HG03378 (cell line): ENCODE measurements around the gene RPUSD2.
"Not testable (repeated sequence)": the region's sequence is repeated elsewhere in the genome, so short reads cannot be mapped to it uniquely, and the experiment has no call there.

ENCODE experiments used
- ATAC-seq: cut with Tn5 transposase; IDR thresholded peaks from one replicate; pipeline ENCODE4 v1.9.1; 2021; ENCODE audit warnings: mild to moderate bottlenecking, moderate library complexity; ENCODE audit not compliant: unreplicated experiment

RPUSD2 gene

DNA sequence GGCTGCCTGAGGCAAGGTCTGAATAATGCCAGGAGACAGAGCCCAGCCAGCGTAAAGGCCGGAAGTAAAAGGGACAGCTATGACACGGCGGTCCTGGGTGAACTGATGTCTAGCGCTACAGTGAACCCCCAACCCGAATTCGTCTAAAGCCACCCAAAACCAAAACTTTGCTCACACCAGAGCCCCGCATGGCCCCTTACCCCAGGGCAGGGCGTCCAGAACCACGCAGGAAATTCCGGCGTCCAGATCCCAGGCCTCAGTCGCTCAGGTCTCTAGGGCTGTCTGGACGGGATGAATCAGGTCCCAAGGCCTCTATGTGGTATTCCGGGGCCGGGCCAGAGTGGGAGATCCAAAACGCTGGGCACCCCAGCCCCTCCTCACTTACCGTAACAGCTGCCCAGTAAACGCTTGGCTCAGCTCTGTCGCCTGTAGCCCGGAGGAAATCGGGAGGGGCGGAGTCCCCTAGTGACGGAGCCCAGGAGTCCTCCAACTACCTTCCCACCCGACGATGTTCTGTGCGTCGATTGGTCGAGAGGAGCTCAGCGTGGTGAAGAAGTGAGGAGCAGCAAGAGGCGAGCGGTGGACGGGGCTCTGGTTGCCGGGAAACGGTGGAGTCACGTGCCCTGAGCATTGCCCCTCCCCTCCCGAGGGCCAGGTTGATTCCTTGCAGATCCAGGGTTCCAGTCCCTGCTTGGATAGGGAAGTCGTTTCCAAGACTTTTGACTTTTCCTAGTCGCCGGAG is 4.3 kb upstream of the RPUSD2 start, which contains the start of gene CCDC32:
Gene CCDC32, minus strand, starts transcription at position 452 of the 742 bp plus-strand sequence. CDS start 2,027 bp downstream, outside the sequence.
- peak; percentile 81 for ATAC-seq

DNA sequence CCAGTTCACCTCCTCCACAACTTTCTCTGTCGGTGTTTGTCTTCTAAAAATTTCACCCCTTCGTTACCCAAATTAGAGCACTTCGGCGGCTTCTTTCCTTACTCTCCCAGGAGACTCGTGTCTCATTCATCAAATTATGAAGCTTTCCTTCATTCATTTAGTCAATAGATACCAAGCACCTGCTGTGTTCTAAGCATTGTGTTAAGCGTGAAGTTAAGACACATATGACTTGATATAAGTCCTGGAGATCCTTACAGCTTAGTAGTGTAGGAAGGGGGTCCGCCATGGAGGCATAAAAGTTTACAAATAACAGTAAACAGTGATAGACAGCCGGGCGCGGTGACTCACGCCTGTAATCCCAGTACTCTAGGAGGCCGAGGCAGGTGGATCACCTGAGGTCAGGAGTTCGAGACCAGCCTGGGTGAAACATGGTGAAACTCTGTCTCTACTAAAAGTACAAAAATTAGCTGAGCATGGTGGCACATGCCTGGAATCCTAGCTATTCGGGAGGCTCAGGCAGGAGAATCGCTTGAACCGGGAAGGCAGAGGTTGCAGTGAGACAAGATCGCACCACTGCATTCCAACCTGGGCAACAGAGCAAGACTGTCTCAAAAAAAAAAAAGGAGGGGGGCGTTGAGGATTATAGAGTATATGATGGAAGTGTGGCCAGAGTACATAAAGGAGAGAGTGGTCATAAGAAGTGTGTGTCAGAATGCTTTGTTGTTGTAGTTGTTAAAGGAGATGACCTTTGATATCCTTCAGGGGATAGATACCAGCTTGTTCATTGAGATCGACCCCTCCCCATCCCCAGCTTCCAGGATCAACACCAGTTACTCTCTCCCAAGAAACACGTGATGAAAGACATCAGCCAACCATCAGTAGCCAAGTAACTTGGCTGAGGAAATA is 3.5 kb upstream of the RPUSD2 start:
- no peak for ATAC-seq

GRCh38 chr15:40567111-40567510 is 2.0 kb upstream of the RPUSD2 start:
- no peak for ATAC-seq

DNA sequence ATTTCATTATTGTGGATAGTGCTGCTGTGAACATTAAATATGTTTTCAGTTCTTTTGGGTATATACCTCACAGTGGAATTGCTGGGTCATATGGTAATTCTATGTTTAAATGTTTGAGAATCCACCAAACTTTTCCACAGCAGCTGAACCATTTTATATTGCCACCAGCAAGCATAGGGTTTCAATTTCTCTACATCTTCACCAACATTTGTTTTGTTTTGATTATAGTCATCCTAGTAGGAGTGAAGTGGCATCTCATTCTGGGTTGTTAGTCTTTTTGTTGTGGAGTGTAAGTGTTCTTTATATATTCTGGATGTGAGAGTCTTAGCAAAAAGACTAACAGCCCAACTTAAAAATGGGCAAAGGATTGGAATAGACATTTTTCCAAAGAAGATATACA is 6.0 kb downstream of the RPUSD2 start:
- no peak for ATAC-seq

DNA sequence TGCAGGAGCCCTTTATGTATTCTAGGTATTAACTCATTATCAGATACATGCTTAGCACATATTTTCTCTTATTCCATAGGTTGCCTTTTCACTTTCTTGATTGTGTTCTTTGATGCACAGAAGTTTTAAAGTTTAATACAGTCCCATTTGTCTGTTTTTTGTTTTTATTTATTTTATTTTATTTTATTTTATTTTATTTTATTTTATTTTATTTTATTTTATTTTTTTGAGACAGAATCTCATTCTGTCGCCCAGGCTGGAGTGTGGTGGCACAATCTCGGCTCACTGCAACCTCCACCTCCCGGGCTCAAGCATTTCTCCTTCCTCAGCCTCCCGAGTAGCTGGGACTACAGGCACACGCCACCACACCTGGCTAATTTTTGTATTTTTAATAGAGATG is 7.8 kb downstream of the RPUSD2 start:
- not testable (repeated sequence) for ATAC-seq

DNA sequence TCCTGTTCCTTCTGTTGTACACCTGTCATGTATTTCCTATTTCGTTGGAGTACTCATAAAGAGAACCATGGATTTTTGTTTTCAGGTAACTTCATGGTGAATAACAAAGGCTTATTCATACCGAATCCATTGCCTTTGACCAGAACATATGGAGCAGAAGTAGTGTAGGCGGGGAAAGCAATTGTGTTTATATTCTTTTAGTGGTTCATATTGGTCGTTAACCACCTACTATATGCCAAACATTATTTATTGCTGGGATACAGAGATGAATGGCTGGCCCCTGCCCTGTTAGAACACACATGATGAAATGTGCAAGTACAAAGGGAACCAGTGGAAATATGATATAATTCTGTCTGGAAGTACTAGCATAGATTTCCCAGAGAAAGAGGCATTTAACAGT is 9.8 kb downstream of the RPUSD2 start:
- no peak for ATAC-seq

DNA sequence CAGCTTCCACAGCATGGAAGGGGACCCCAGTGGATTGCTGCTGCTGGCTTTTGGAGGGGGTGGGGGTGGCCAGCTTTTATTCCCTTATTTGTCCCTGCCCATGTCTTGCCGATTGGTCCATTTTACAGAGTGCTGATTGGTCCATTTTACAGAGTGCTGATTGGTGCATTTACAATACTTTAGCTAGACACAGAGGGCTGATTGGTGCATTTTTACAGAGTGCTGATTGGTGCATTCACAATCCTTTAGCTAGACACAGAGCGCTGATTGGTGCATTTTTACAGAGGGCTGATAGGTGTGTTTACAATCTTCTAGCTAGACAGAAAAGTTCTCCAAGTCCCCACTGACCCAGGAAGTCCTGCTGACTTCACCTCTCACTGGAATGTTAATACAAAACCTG is 12.7 kb downstream of the RPUSD2 start:
- not testable (repeated sequence) for ATAC-seq

DNA sequence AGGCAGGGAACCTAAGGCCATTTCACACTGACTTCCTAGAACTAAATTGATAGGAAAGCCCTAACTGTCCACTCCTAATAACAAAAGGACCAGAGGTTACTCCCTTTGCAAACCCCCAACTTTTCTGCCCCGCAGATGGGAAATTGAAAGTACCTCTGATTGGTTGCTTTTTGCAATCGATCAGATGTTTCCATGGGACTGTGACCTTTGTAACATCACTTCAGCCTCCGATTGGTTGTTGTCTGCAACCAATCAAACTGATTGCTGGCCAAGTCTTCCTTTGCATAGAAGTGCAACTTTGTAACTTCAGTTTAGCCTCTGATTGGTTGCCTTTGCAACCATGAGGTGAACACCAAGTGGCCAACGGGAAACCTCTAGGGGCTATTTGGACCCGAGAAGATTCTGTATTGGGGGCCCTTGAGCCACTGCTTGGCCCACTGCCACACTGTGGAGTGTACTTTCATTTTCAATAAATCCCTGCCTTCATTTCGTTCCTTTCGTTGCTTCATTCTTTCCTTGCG is 13.7 kb downstream of the RPUSD2 start:
- ATAC-seq: peak; percentile 60

DNA sequence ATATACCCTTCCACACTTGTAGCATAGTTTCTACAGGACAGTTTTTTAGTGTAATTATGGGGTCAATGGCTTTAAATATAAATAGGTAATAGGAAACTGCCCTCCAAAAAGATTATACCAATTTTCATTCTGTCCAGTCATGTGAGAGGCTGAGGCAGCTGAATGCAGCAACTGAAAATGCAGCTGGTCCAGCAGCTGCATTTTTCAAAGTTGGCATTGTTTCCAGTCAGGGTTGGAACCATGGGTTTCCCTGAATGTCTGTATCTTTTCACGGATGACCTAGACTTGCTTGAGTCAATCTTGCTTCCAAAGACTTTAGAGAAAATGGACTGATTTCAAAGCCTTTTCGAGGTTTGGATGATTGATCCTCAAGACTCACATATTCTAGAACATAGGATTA is 15.1 kb downstream of the RPUSD2 start:
- no peak for ATAC-seq

DNA sequence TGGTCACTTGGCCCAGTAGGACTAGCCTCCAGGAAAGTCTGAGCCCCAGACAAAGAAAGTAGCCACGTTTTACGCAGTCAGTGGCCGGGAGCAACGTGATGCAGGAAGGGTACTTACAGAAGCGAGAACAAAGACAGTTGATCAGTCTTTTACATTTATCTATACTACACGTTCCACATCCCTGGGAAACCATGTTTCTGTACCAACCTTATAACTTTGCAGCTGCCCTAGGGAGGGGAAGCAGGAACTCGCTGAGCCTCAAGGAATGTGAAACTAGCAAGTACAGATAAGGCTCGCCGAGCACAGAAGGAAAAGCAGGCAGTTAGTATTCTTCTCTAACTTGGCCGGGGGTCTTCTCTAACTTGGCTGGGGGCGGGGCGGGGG is 21.6 kb downstream of the RPUSD2 start:
- ATAC-seq: no peak

GRCh38 chr15:40591389-40591788 is 22.3 kb downstream of the RPUSD2 start:
- no peak for ATAC-seq

DNA sequence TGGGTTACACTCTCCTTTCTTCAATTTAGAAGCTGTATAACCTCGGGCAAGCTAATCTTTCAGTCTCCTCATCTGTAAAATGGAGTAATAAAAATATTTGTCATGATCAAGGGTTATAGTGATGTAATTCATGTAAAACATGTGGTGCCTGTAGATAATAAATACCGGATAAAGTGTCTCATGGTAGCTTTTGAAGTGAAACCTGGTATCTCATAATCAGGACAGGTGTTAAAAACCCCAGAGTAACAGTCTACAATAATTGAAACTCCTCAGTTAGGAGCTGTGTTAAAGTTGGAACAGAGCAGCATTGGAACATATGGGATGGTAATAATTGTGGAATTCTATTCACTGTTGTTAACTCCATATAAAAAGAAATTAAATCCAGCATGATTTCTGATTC is 24.1 kb downstream of the RPUSD2 start:
- no peak for ATAC-seq

DNA sequence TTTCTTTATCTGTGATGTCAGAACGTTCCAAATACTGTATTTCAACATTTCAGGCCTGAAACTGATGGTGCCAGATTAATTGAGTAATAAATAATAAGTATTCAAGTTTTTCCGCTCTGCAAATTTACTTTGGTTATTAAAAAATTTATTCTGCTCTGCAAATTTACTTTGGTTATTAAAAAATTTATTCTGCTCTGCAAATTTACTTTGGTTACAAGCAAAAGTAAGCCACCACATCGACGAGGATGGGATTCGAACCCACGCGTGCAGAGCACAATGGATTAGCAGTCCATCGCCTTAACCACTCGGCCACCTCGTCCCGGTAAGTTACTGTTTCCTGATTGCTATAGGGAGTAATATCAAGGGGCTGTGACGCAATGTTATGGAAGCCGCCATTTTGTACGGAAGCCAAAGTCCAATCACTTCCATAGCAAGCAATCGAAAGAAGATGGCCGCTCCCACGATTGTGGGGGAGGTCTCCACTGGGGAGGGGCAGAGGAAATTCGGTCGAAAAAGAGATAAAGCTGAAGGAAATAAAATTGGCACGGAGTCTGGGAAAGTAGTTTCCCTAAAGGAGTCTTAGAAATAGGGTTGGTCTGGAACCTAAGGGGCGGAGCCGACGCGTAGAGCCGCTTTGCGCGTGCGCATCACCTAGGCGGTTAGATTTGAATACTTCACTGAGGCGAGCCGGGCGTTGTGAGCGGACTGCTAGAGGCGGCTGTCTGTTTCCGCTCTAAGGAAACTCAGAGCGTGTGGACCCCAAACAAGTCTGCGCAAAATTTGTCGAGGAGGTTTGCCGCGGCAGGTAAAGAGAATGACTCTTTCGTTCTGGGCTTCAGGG is 24.7 kb downstream of the RPUSD2 start, which contains the start of gene KNL1:
Gene KNL1, plus strand, starts transcription at position 662 of the 841 bp plus-strand sequence. CDS start 8,683 bp downstream, outside the sequence.
- peak; percentile 62 for ATAC-seq

DNA sequence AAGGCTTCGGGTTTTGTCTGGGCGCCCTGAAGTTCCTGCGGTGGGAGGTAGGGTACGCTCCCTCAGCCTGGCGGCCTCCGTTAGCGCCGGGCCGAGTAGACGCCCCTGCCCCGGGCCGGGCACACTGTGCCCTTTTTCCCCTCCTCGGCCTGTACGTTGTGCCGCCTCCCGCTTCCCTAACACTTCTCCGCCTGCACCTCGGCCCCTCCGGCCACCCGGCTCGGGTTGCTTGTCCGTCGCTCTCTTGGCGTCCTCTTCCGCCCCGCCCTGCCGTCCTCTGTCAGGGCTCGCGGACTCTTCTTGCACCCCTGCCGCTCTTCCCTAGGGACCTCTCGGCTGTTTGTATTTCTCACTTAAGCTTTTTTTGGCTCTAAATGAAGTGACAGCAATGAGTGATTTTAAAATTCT is 25.3 kb downstream of the RPUSD2 start:
- peak; percentile 28 for ATAC-seq

- ATAC-seq: no peak
Observed at GRCh38 chr15:40595219-40595618, 26.1 kb downstream of the RPUSD2 start.

- no peak for ATAC-seq
Observed at GRCh38 chr15:40595773-40596172, 26.7 kb downstream of the RPUSD2 start.

GRCh38 chr15:40597024-40597423 is 27.9 kb downstream of the RPUSD2 start:
- no peak for ATAC-seq

DNA sequence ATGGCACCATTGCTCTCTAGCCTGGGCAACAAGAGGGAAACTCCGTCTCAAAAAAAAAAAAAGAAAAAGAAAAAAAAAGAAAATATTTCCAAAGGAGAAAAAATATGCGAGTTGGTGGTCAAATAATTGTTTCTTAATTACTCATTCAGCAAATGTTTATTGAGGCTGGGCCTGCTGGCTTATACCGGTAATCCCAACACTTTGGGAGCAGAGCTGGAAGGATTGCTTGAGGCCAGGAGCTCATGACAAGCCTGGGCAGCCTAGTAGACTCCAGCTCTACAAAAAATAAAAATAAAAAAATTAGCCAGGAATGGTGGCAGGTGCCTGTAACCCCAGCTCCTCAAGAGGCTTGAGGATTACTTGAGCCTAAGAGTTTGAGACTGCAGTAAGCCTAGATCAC is 29.0 kb downstream of the RPUSD2 start:
- no peak for ATAC-seq

- no peak for ATAC-seq
Observed at GRCh38 chr15:40598672-40599071, 29.6 kb downstream of the RPUSD2 start.

- no peak for ATAC-seq
Observed at GRCh38 chr15:40600956-40601355, 31.9 kb downstream of the RPUSD2 start.

- ATAC-seq: no peak
Observed at GRCh38 chr15:40603935-40604334, 34.8 kb downstream of the RPUSD2 start.
